H1 (cell line): ENCODE measurements around the gene PPM1G. TPM values are rescaled to one million over a fixed set of nuclear protein-coding genes. Genes with fewer than 3 reads are reported as not detected.

Source experiments
- CTCF ChIA-PET: fragments of 300-600 bp; sonication (Branson Sonifier 250); formaldehyde crosslinking; loops from one replicate; lab custom pipeline; 2021; ENCODE audit not compliant: partially characterized antibody; lab: Charles Lee
- POLR2A ChIA-PET: fragments of 300-600 bp; sonication (Branson Sonifier 250); formaldehyde crosslinking; loops from one replicate; lab custom pipeline; 2021; ENCODE audit warnings: inconsistent platforms; ENCODE audit not compliant: partially characterized antibody; lab: Charles Lee
- DNase-seq, 2 experiments: peaks; one replicate each; pipeline versions ENCODE4 v3.0.0 to v3.0.0-alpha.2; 2010 to 2022; ENCODE audit warnings: low spot score in 2 of 2, low read depth in 1 of 2, mixed read lengths in 1 of 2
- FAIRE-seq: peaks from 2 replicates; lab custom pipeline; 2011; peaks lifted over from hg19 to GRCh38; lab: Jason Lieb, UNC
- H2AFZ ChIP-seq: 2 replicates; pipeline ENCODE4 v1.8.1; 2012; ENCODE audit warnings: low read length, inconsistent platforms
- H2AK5ac ChIP-seq: 2 replicates; pipeline ENCODE4 v1.6.1; 2013; ENCODE audit warnings: low read depth, low read length
- H2BK120ac ChIP-seq: replicated peaks from 2 replicates; pipeline ENCODE3; 2013; ENCODE audit warnings: low read depth, low read length, inconsistent platforms
- H2BK12ac ChIP-seq: 2 replicates; pipeline ENCODE4 v1.6.1; 2013; ENCODE audit warnings: low read depth, low read length
- H2BK15ac ChIP-seq: 2 replicates; pipeline ENCODE4 v1.6.1; 2013; ENCODE audit warnings: low read length
- H2BK20ac ChIP-seq: 2 replicates; pipeline ENCODE4 v1.6.1; 2013; ENCODE audit warnings: low read length
- H2BK5ac ChIP-seq: 2 replicates; pipeline ENCODE4 v1.6.1; 2013; ENCODE audit warnings: low read depth, low read length
- H3K14ac ChIP-seq: 2 replicates; pipeline ENCODE4 v1.6.1; 2013; ENCODE audit warnings: inconsistent platforms; ENCODE audit not compliant: insufficient read length
- H3K18ac ChIP-seq: 2 replicates; pipeline ENCODE4 v1.6.1; 2013; ENCODE audit warnings: low read length; ENCODE audit errors: extremely low read depth
- H3K23ac ChIP-seq: 2 replicates; pipeline ENCODE4 v1.6.1; 2013; ENCODE audit warnings: inconsistent platforms; ENCODE audit not compliant: insufficient read length
- H3K23me2 ChIP-seq: 2 replicates; pipeline ENCODE4 v1.6.1; 2013; ENCODE audit warnings: low read depth, low read length
- H3K27ac ChIP-seq: 2 replicates; pipeline ENCODE4 v1.6.1; 2011; ENCODE audit warnings: low read depth, low read length, inconsistent platforms
- H3K27me3 ChIP-seq, 4 experiments: replicated peaks in 1 of 4; 1 replicate in 1 of 4; 2 replicates in 3 of 4; pipeline versions ENCODE4 v1.6.1 to v1.8.1; 2011 to 2013; ENCODE audit warnings: low read length in 3 of 4, mild to moderate bottlenecking in 3 of 4, inconsistent platforms in 2 of 4, mixed read lengths in 2 of 4, moderate library complexity in 1 of 4; ENCODE audit not compliant: control insufficient read depth in 3 of 4, insufficient read depth in 3 of 4; ENCODE audit errors: extremely low read depth in 1 of 4
- H3K36me3 ChIP-seq, 4 experiments: 2 replicates each; pipeline versions ENCODE4 v1.6.1 to v1.8.1; 2011 to 2013; ENCODE audit warnings: mild to moderate bottlenecking in 4 of 4, low read length in 3 of 4, moderate library complexity in 2 of 4, control low read depth in 1 of 4, inconsistent platforms in 1 of 4; ENCODE audit not compliant: insufficient read depth in 4 of 4, control insufficient read depth in 2 of 4
- H3K4ac ChIP-seq: replicated peaks from 2 replicates; pipeline ENCODE3; 2013; ENCODE audit warnings: low read length, low read depth, mixed read lengths, inconsistent platforms; ENCODE audit not compliant: insufficient read length
- H3K4me1 ChIP-seq, 4 experiments: replicated peaks in 1 of 4; 1 replicate in 1 of 4; 2 replicates in 3 of 4; pipeline versions ENCODE4 v1.6.1 to v1.8.1; 2011 to 2013; ENCODE audit warnings: low read length in 3 of 4, inconsistent platforms in 2 of 4, mixed read lengths in 1 of 4; ENCODE audit not compliant: insufficient read depth in 4 of 4, control insufficient read depth in 3 of 4
- H3K4me2 ChIP-seq, 2 experiments: 2 replicates each; pipeline versions ENCODE4 v1.6.1 to v1.8.1; 2011 to 2013; ENCODE audit warnings: low read depth in 2 of 2, low read length in 2 of 2, control low read depth in 1 of 2, inconsistent platforms in 1 of 2, mild to moderate bottlenecking in 1 of 2; ENCODE audit not compliant: insufficient read depth in 1 of 2
- H3K4me3 ChIP-seq, 4 experiments: fragments of 200-600, 300-600 bp in 1 of 4; sonication (generic), shearing (Covaris generic), sonication (Bioruptor Twin) in 1 of 4; 2 replicates each; pipeline versions ENCODE4 v1.5.1 to v1.8.1; 2011 to 2016; ENCODE audit warnings: low read length in 4 of 4, low read depth in 3 of 4, control low read depth in 2 of 4, inconsistent platforms in 2 of 4, mild to moderate bottlenecking in 2 of 4, mixed read lengths in 1 of 4, moderate library complexity in 1 of 4; ENCODE audit not compliant: insufficient read depth in 2 of 4; ENCODE audit errors: extremely low read depth in 1 of 4
- H3K56ac ChIP-seq: replicated peaks from 2 replicates; pipeline ENCODE3; 2013; ENCODE audit warnings: low read depth, mild to moderate bottlenecking, mixed read lengths, low read length, inconsistent platforms; ENCODE audit not compliant: insufficient read length
- H3K79me1 ChIP-seq: 2 replicates; pipeline ENCODE4 v1.6.1; 2013; ENCODE audit warnings: low read depth, low read length, control low read depth
- H3K79me2 ChIP-seq, 2 experiments: 2 replicates each; pipeline versions ENCODE4 v1.6.1 to v1.8.1; 2012 to 2013; ENCODE audit warnings: low read length in 2 of 2, mild to moderate bottlenecking in 2 of 2, inconsistent platforms in 1 of 2; ENCODE audit not compliant: insufficient read depth in 2 of 2, control insufficient read depth in 1 of 2
- H3K9ac ChIP-seq, 4 experiments: replicated peaks in 1 of 4; 1 replicate in 1 of 4; 2 replicates in 3 of 4; pipeline versions ENCODE4 v1.6.1 to v1.8.1; 2011 to 2013; ENCODE audit warnings: low read depth in 3 of 4, low read length in 3 of 4, control low read depth in 2 of 4, mild to moderate bottlenecking in 2 of 4, moderate library complexity in 2 of 4, inconsistent platforms in 1 of 4; ENCODE audit errors: extremely low read depth in 1 of 4
- H3K9me3 ChIP-seq, 2 experiments: 2 replicates each; pipeline versions ENCODE4 v1.6.1 to v1.8.1; 2012 to 2013; ENCODE audit warnings: mild to moderate bottlenecking in 2 of 2, moderate library complexity in 2 of 2, control low read depth in 1 of 2, inconsistent platforms in 1 of 2, low read depth in 1 of 2, low read length in 1 of 2, mixed read lengths in 1 of 2; ENCODE audit not compliant: insufficient read depth in 2 of 2
- H4K20me1 ChIP-seq, 2 experiments: replicated peaks in 1 of 2; 2 replicates each; pipeline versions ENCODE3 to v1.8.1; 2011 to 2013; ENCODE audit warnings: inconsistent platforms in 2 of 2, low read length in 2 of 2, mild to moderate bottlenecking in 1 of 2; ENCODE audit not compliant: insufficient read depth in 2 of 2, control insufficient read depth in 1 of 2
- H4K5ac ChIP-seq: 2 replicates; pipeline ENCODE4 v1.6.1; 2013; ENCODE audit warnings: low read length, low read depth, mixed read lengths, inconsistent platforms; ENCODE audit not compliant: insufficient read length
- H4K8ac ChIP-seq: 2 replicates; pipeline ENCODE4 v1.8.0; 2013; ENCODE audit warnings: mild to moderate bottlenecking, moderate library complexity, low read length, inconsistent platforms; ENCODE audit not compliant: insufficient read depth; ENCODE audit errors: extremely low read depth
- H4K91ac ChIP-seq: replicated peaks from 2 replicates; pipeline ENCODE3; 2013; ENCODE audit warnings: low read length, mixed read lengths, inconsistent platforms; ENCODE audit not compliant: insufficient read length
- CBX8 ChIP-seq: fragments of 300-800, 300-1000 bp; sonication (generic); IDR thresholded peaks from 2 replicates; pipeline ENCODE4 v1.7.1; 2016; ENCODE audit warnings: low read depth, low read length, borderline replicate concordance
- KDM4A ChIP-seq: IDR thresholded peaks from one replicate; pipeline ENCODE4 v1.7.1; 2012; ENCODE audit warnings: low read depth, mild to moderate bottlenecking, moderate library complexity, low read length, inconsistent platforms; ENCODE audit not compliant: severe bottlenecking
- MAX ChIP-seq: IDR thresholded peaks from 2 replicates; pipeline ENCODE4 v1.6.1; 2012; ENCODE audit warnings: inconsistent platforms
- SP1 ChIP-seq: IDR thresholded peaks from 2 replicates; pipeline ENCODE4 v1.6.1; 2011; ENCODE audit warnings: low read depth, low read length
- TCF12 ChIP-seq: IDR thresholded peaks from 2 replicates; pipeline ENCODE4 v1.6.1; 2011; ENCODE audit warnings: low read depth, mild to moderate bottlenecking, low read length
- TEAD4 ChIP-seq: IDR thresholded peaks from 2 replicates; pipeline ENCODE4 v1.6.1; 2012; ENCODE audit warnings: low read depth, low read length, inconsistent platforms, mixed read lengths
- WGBS, 2 experiments: shearing (Covaris generic) in 1 of 2; methylation state at CpG; one replicate each; pipeline versions ENCODE4 v1.1.6 to v1.1.7; 2013 to 2015; ENCODE audit warnings: low lambda C conversion rate in 2 of 2, mixed read lengths in 2 of 2, inconsistent platforms in 1 of 2, low coverage in 1 of 2, missing lambda C conversion rate in 1 of 2; ENCODE audit not compliant: insufficient replicate concordance in 2 of 2, insufficient coverage in 1 of 2, insufficient read length in 1 of 2; ENCODE audit errors: extremely low coverage in 1 of 2, missing lambda C conversion rate in 1 of 2; 5-methylcytosine and 5-hydroxymethylcytosine counted together
- polyA plus RNA-seq, 7 experiments: library from polyadenylated mRNA; depleted of rRNA in 3 of 7; stranded (reverse) in 5 of 7; unstranded in 2 of 7; fragments of >200 nt in 5 of 7; fragments of 200-250 nt in 2 of 7; gene quantifications; 1 replicate in 5 of 7; 2 replicates in 1 of 7; 4 replicates in 1 of 7; pipeline versions ENCODE4 v1.2.1 to v1.2.3, GENCODE V29; 2011 to 2013; ENCODE audit warnings: missing spikeins in 2 of 7, mixed read lengths in 2 of 7
- total RNA-seq: library from RNA; stranded (reverse); fragmentation: NEBNext Ultra II Directional; extraction: Animal tissue kit (Norgen Biotek cat#: 25700); gene quantifications from 2 replicates; pipeline ENCODE4 v1.2.1, GENCODE V29; 2021

PPM1G gene
- total and polyA plus RNA-seq, 2 of the 8 experiments (the other 6 are each of a cell fraction or from before 2014, with no cell fraction given), result 73.3 to 203 TPM

GRCh38 chr2:27400348-27401135 lies 8.8 kb downstream of the PPM1G start:
- DNase-seq (no peak), FAIRE-seq (no peak)
- peaks cover 30 to 99% of the 10 kb centered on the region in 2 experiments for H3K79me2 ChIP-seq
- no peak overlapping the region for H2AK5ac ChIP-seq
- WGBS, 2 experiments, result 95% methylated on average over 2 of the region's 2 CpGs; no CpG with 5 or more reads in 1 of the 2 experiments
- H2BK20ac ChIP-seq, result no peak overlapping the region
- H3K18ac ChIP-seq, result no peak overlapping the region
- no peak overlapping the region for H4K8ac ChIP-seq
- peaks cover 4 to 10% of the 10 kb centered on the region in 2 experiments for H4K20me1 ChIP-seq
- ChIA-PET CTCF (no interaction called here), POLR2A (interaction anchor here (4.1 kb wide), 1 partner anchor 9 kb away, joined by 18 read pairs; the partner anchor contains the start of gene PPM1G)
- no peak overlapping the region for H3K27ac ChIP-seq
- no peaks in the 10 kb centered on the region; the same call in none of the 2 replicates for H3K79me1 ChIP-seq
- peaks cover 0 to 2% (median 0%) of the 10 kb centered on the region in 4 experiments; a peak in 1 of 8 replicates for H3K36me3 ChIP-seq
- H3K14ac ChIP-seq, result no peak overlapping the region
- H2BK120ac ChIP-seq, result no peak overlapping the region
- H3K4me3 ChIP-seq, result no peak overlapping the region
- no peaks in the 10 kb centered on the region for H3K4me1 ChIP-seq
- no peak overlapping the region for H3K23ac ChIP-seq
- H4K91ac ChIP-seq, result no peak overlapping the region
- H2BK15ac ChIP-seq, result no peak overlapping the region
- H3K4ac ChIP-seq, result no peak overlapping the region
- no peak overlapping the region for H3K9ac ChIP-seq
- H2BK5ac ChIP-seq, result no peak overlapping the region
- no peaks in the 10 kb centered on the region for H3K27me3 ChIP-seq
- H3K4me2 ChIP-seq, result no peak overlapping the region
- H2BK12ac ChIP-seq, result no peak overlapping the region
- H4K5ac ChIP-seq, result no peak overlapping the region
- H3K23me2 ChIP-seq, result no peaks in the 10 kb centered on the region
- no peak overlapping the region for H3K56ac ChIP-seq
- H3K9me3 ChIP-seq, result no peaks in the 10 kb centered on the region
- no peak overlapping the region for H2AFZ ChIP-seq
- TF ChIP-seq MAX (no peak), SP1 (no peak), TCF12 (no peak), TEAD4 (no peak), KDM4A (no peak), CBX8 (no peak)
